Fibroblast of mammary gland (primary cell): ENCODE data around the gene ATAD1.

ENCODE experiments used
- DNase-seq: peaks from one replicate; pipeline ENCODE4 v3.0.0-alpha.2; 2010; ENCODE audit warnings: low read depth
- H3K4me3 ChIP-seq: 2 replicates; pipeline ENCODE4 v1.5.1; 2011; ENCODE audit warnings: low read depth, mild to moderate bottlenecking, low read length, moderate library complexity; ENCODE audit not compliant: control insufficient read depth
- CTCF ChIP-seq: conservative IDR thresholded peaks from 2 replicates; pipeline ENCODE4 v1.5.1; 2011; ENCODE audit warnings: low read depth, low read length, inconsistent platforms; ENCODE audit not compliant: control insufficient read depth, insufficient read depth

Gene ATAD1

GRCh38 chr10:87763086-87763861, 54.8 kb downstream of the ATAD1 start:
- DNase-seq, result no peak

GRCh38 chr10:87761892-87762291, 56.1 kb downstream of the ATAD1 start:
- no peak overlapping the region for H3K4me3 ChIP-seq
- peak; percentile 87 for DNase-seq
- no peak for TF ChIP-seq CTCF

More at GRCh38 chr10:87763086-87763861, 54.8 kb downstream of the ATAD1 start:
- H3K4me3 ChIP-seq, result no peak overlapping the region
- TF ChIP-seq CTCF, result no peak

GRCh38 chr10:87761153-87761552, 56.9 kb downstream of the ATAD1 start:
- DNase-seq, result peak; percentile 41
- H3K4me3 ChIP-seq, result no peak overlapping the region
- TF ChIP-seq CTCF, result no peak

- TF ChIP-seq CTCF, result no peak
- no peak for DNase-seq
- no peak overlapping the region for H3K4me3 ChIP-seq
These were observed 57.7 kb downstream of the ATAD1 start for GRCh38 chr10:87760195-87760905.

- DNase-seq, result no peak
- TF ChIP-seq CTCF, result no peak
- no peak overlapping the region for H3K4me3 ChIP-seq
These were observed 58.5 kb downstream of the ATAD1 start for GRCh38 chr10:87759551-87759950.

GRCh38 chr10:87757685-87758084, 60.3 kb downstream of the ATAD1 start:
- H3K4me3 ChIP-seq, result no peak overlapping the region
- no peak for TF ChIP-seq CTCF

More at GRCh38 chr10:87757685-87758084, 60.3 kb downstream of the ATAD1 start:
- no peak for DNase-seq
